Ascending aorta (tissue), 2 donors: ENCODE data around the gene HS3ST5. TPM values are rescaled to one million over a fixed set of nuclear protein-coding genes. Genes with fewer than 3 reads are reported as not detected.

Experiments used
- DNase-seq, 2 donors: peaks; one replicate each; pipeline ENCODE4 v3.0.0-alpha.2; 2019; ENCODE audit warnings: low spot score in 2 of 2
- H3K27ac ChIP-seq, 2 donors: fragments of 200-600 bp; sonication (generic); one replicate each; pipeline ENCODE4 v1.5.1; 2016 to 2017; ENCODE audit warnings: mild to moderate bottlenecking in 1 of 2
- H3K27me3 ChIP-seq: fragments of 200-600 bp; sonication (generic); one replicate; pipeline ENCODE4 v1.5.1; 2017
- H3K36me3 ChIP-seq, 2 donors: fragments of 200-600 bp; sonication (generic); one replicate each; pipeline ENCODE4 v1.5.1; 2016
- H3K4me1 ChIP-seq, 2 donors: fragments of 200-600 bp; sonication (generic); one replicate each; pipeline ENCODE4 v1.5.1; 2016 to 2017; ENCODE audit warnings: mild to moderate bottlenecking in 1 of 2
- H3K4me3 ChIP-seq, 2 donors: fragments of 200-600 bp; sonication (generic); one replicate each; pipeline ENCODE4 v1.5.1; 2016 to 2017; ENCODE audit warnings: mild to moderate bottlenecking in 1 of 2
- H3K9me3 ChIP-seq, 2 donors: fragments of 200-600 bp; sonication (generic); one replicate each; pipeline ENCODE4 v1.5.1; 2016
- intact Hi-C: fragments of 100-400 bp; cut with DNase I; formaldehyde crosslinking; loops from one replicate; pipeline ENCODE4 v1.15.1; 2023
- total RNA-seq: library from RNA; depleted of rRNA; stranded (reverse); fragments of >200 nt; gene quantifications from one replicate; pipeline ENCODE4 v1.1.0, GENCODE V29; 2016
- TF ChIP-seq, protein P1 (sequence below), 3 experiments: fragments of 200-600 bp in 2 of 3; fragments of 450-650 bp in 1 of 3; sonication (generic) in 2 of 3; IDR thresholded peaks; one replicate each; pipeline ENCODE4 v1.5.1; 2016 to 2019; ENCODE audit warnings: antibody characterized with exemption in 3 of 3, mild to moderate bottlenecking in 1 of 3, moderate library complexity in 1 of 3

Gene HS3ST5
- total RNA-seq, 1 donor from 2014 or later = not detected

- Histone ChIP-seq H3K9me3 (no peaks in the 10 kb centered on the region), H3K4me1 (no peaks in the 10 kb centered on the region), H3K27me3 (no peaks in the 10 kb centered on the region), H3K27ac (no peak overlapping the region), H3K4me3 (no peak overlapping the region), H3K36me3 (no peaks in the 10 kb centered on the region)
- TF ChIP-seq, protein P1, sequence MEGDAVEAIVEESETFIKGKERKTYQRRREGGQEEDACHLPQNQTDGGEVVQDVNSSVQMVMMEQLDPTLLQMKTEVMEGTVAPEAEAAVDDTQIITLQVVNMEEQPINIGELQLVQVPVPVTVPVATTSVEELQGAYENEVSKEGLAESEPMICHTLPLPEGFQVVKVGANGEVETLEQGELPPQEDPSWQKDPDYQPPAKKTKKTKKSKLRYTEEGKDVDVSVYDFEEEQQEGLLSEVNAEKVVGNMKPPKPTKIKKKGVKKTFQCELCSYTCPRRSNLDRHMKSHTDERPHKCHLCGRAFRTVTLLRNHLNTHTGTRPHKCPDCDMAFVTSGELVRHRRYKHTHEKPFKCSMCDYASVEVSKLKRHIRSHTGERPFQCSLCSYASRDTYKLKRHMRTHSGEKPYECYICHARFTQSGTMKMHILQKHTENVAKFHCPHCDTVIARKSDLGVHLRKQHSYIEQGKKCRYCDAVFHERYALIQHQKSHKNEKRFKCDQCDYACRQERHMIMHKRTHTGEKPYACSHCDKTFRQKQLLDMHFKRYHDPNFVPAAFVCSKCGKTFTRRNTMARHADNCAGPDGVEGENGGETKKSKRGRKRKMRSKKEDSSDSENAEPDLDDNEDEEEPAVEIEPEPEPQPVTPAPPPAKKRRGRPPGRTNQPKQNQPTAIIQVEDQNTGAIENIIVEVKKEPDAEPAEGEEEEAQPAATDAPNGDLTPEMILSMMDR (IDR thresholded peaks at IDR 0.05) = no peak
- DNase-seq = no peak
- intact Hi-C loops = no loop called here
These were observed 170.1 kb downstream of the HS3ST5 start for GRCh38 chr6:114172576-114173260.

DNA sequence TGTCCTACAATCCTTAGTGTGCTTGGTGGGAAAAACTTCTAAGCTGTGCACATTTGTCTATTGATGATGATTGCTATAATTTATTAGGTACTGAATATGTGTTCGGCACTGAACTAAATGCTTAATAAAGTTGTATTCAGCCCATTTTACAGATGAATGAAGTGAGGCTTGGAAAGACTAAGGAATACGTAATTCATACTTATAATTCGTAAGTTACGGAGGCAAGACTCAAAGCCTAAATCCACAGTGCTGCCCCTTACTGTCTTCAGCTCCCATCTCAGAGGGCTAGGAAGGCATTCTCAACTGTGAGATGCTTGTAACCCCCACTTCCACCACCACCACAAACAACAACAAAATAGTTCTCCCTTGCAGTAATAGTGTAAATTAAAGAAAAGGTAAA, 171.3 kb downstream of the HS3ST5 start:
- intact Hi-C loops = no loop called here
- Histone ChIP-seq H3K27ac (no peak overlapping the region), H3K27me3 (no peaks in the 10 kb centered on the region), H3K36me3 (no peaks in the 10 kb centered on the region), H3K4me3 (no peak overlapping the region), H3K9me3 (no peaks in the 10 kb centered on the region), H3K4me1 (no peaks in the 10 kb centered on the region)
- DNase-seq = no peak
- TF ChIP-seq, protein P1 (IDR thresholded peaks at IDR 0.05) = no peak

DNA sequence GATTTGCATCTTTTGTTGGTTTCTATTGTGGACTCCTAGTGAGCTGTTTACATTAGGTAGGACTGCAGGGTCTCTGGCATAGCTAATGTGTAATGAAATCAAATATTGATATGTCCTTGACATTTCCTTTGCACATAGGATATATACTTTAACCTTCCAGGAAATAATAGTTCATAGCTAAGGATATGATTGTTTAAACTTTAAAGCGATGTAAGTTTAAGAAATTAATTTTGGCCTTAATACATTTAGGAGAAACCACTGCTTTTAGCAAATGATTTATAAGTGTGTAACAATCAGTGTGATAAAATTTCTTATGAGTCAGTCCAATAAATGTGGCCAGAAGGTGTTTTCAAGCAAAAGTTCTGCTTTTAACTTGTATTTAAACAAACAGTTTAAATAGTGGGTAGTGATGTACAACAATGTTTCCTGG, 171.8 kb downstream of the HS3ST5 start:
- Histone ChIP-seq H3K4me3 (no peak overlapping the region), H3K9me3 (no peaks in the 10 kb centered on the region), H3K27me3 (no peaks in the 10 kb centered on the region), H3K36me3 (no peaks in the 10 kb centered on the region), H3K4me1 (no peaks in the 10 kb centered on the region), H3K27ac (no peak overlapping the region)
- TF ChIP-seq, protein P1 (IDR thresholded peaks at IDR 0.05) = no peak
- no peak for DNase-seq
- intact Hi-C loops = no loop called here

DNA sequence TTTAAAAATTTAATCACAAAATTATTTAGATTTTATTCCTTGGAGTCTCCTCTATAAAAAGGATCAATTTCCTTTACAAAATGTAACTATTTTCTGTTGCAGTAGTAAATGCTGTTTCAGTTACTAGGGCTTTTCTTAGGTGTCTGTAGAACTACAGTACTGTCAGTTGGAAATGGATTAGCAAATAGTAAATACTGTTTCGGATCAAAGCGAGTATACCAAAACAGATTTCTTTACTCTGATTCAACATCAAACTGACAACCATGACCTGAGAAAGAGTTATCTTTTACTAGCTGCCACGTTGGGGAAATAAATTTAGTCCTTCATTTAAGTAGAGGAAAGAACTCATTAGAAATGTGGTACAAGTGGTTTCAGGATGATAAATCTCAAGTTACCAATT, 172.5 kb downstream of the HS3ST5 start:
- TF ChIP-seq, protein P1 (IDR thresholded peaks at IDR 0.05) = no peak
- Histone ChIP-seq H3K27ac (no peak overlapping the region), H3K4me1 (no peaks in the 10 kb centered on the region), H3K36me3 (no peaks in the 10 kb centered on the region), H3K27me3 (no peaks in the 10 kb centered on the region), H3K4me3 (no peak overlapping the region), H3K9me3 (no peaks in the 10 kb centered on the region)
- no peak for DNase-seq
- intact Hi-C loops = no loop called here

DNA sequence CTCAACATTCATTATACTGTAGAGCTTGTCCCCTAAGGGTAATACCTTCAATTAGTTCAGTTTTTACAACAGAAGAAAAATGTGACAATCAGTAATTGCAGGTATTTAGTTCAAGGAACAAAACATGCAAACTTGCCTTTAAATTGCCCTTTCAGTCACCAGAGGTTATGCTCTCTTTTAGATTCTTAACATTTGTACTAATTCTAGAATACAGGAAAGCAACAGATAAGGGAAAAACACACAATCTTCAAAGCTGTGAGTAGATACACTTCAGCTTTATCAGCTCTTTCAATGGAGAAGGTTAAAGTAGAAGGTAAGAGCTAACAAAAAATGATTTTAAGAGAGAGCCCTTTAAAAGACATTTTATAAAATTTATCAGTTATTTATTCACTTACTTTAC, 173.1 kb downstream of the HS3ST5 start:
- Histone ChIP-seq H3K9me3 (no peaks in the 10 kb centered on the region), H3K27ac (no peak overlapping the region), H3K27me3 (no peaks in the 10 kb centered on the region), H3K36me3 (no peaks in the 10 kb centered on the region), H3K4me1 (no peaks in the 10 kb centered on the region), H3K4me3 (no peak overlapping the region)
- intact Hi-C loops = no loop called here
- DNase-seq = no peak
- TF ChIP-seq, protein P1 (IDR thresholded peaks at IDR 0.05) = no peak
